AG04450 (cell line): Measurements from ENCODE around the gene EFNA5. TPM values are rescaled to one million over a fixed set of nuclear protein-coding genes. Genes with fewer than 3 reads are reported as not detected.

ENCODE experiments used
- CTCF ChIA-PET: fragments of 300-600, 350-600 bp; formaldehyde crosslinking; extraction: SDS; loops from one replicate; lab custom pipeline; 2022; ENCODE audit warnings: antibody characterized with exemption, inconsistent platforms; lab: Charles Lee
- POLR2A ChIA-PET: fragments of 350-600 bp; formaldehyde crosslinking; extraction: SDS; loops from one replicate; lab custom pipeline; 2021; ENCODE audit warnings: antibody characterized with exemption, inconsistent platforms; lab: Yijun Ruan, JAX
- DNase-seq: peaks from one replicate; pipeline ENCODE4 v3.0.0-alpha.2; 2011; ENCODE audit warnings: low read depth, low spot score
- H3K27ac ChIP-seq: one replicate; pipeline ENCODE4 v1.5.1; 2012; ENCODE audit warnings: low read depth, low read length, control low read depth
- H3K27me3 ChIP-seq: one replicate; pipeline ENCODE4 v1.6.0; 2012; ENCODE audit warnings: low read length; ENCODE audit not compliant: control insufficient read depth, insufficient read depth
- H3K4me3 ChIP-seq: 2 replicates; pipeline ENCODE4 v1.5.1; 2011; ENCODE audit warnings: mild to moderate bottlenecking, low read depth, low read length, control low read depth
- H3K9me3 ChIP-seq: 2 replicates; pipeline ENCODE4 v1.5.1; 2012; ENCODE audit warnings: low read length; ENCODE audit not compliant: control insufficient read depth, insufficient read depth
- polyA plus RNA-seq: library from polyadenylated mRNA; depleted of rRNA; stranded (reverse); fragments of >200 nt; gene quantifications from 2 replicates; pipeline ENCODE4 v1.2.3, GENCODE V29; 2011
- TF ChIP-seq, protein P1 (sequence below): IDR thresholded peaks from 2 replicates; pipeline ENCODE4 v1.5.1; 2011; ENCODE audit warnings: low read depth, low read length, control low read depth, inconsistent platforms

EFNA5 gene
- polyA plus RNA-seq, 1 experiment = 3.0 TPM

DNA sequence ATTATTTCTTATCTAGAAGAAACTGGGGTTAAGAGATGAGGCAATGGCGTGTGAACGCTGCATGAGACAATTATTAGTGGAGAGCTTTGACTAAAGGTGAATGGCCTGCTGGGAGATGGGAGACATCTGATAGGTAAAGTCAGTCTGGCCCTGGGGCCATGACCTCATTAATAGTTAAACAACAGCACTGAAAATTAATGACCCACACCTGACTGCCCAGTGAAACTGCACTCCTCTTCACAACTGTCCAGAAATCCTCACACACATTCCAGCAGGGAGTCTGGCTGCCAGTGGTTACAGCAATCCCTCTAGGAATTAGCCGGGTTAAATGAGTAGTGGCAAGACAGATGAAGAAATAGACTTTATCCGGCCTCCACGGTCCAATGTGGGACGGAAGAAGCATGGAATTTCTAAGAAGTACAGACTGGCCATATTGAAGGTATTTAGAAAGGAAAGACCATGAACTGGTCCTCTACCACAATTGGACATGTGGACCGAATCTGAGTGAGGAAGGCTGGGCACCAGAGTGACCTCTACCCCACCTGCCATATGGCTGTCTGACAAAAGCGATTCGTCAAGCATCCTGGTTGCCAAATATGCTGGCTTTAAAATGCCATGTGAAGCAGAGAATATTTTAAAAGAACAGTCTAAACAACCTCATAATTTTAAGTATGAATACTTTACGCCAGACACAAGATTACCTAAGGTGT, 138.4 kb downstream of the EFNA5 start:
- Histone ChIP-seq H3K9me3 (no peaks in the 10 kb centered on the region), H3K27ac (no peak overlapping the region), H3K27me3 (no peaks in the 10 kb centered on the region), H3K4me3 (no peak overlapping the region)
- no peak for DNase-seq
- CTCF ChIA-PET = interaction anchor here (0.6 kb wide), 1 partner anchor 15 kb away, joined by 3 read pairs; no protein-coding TSS in a partner anchor
- POLR2A ChIA-PET = no interaction called here
- TF ChIP-seq, protein P1, sequence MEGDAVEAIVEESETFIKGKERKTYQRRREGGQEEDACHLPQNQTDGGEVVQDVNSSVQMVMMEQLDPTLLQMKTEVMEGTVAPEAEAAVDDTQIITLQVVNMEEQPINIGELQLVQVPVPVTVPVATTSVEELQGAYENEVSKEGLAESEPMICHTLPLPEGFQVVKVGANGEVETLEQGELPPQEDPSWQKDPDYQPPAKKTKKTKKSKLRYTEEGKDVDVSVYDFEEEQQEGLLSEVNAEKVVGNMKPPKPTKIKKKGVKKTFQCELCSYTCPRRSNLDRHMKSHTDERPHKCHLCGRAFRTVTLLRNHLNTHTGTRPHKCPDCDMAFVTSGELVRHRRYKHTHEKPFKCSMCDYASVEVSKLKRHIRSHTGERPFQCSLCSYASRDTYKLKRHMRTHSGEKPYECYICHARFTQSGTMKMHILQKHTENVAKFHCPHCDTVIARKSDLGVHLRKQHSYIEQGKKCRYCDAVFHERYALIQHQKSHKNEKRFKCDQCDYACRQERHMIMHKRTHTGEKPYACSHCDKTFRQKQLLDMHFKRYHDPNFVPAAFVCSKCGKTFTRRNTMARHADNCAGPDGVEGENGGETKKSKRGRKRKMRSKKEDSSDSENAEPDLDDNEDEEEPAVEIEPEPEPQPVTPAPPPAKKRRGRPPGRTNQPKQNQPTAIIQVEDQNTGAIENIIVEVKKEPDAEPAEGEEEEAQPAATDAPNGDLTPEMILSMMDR = no peak

DNA sequence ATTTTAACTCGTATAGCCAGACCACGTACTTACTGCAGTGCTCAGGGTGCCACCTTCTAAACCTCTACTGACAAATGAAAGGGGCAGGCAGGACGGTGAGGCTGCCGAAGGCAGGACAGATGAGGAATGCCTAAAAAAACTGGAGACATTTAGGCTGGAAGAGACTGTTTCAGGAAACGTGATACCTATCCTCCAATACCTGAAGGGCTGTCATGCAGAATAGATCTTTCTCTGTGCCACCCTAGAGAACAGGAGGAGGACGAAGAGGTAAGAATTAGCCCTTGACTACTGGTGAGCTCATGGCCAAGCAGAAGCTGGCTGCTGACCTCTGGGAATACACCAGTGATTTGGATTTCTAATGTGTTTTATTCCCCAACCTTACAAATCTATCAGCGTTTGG, 139.4 kb downstream of the EFNA5 start:
- ChIA-PET CTCF (no interaction called here), POLR2A (no interaction called here)
- Histone ChIP-seq H3K27ac (no peak overlapping the region), H3K4me3 (no peak overlapping the region), H3K9me3 (no peaks in the 10 kb centered on the region), H3K27me3 (no peaks in the 10 kb centered on the region)
- DNase-seq = no peak
- TF ChIP-seq, protein P1 = no peak

DNA sequence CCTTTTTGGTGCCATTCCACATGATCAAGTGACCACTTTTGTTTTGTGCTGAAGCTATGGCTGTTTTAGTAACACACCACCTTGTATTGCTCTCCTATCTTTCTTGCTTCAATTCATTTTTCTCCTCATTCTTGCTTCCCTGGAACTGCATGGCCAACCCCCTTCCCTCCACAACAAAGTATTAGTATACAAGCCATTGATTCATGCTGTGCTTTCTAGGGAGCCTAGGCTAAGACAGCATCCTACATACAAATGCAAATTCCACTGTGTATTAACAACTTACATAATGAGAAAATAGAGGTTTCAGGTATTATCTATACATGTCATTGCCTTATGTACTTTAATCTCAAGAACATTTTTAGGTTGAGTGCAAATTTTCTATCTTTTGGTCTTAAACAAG, 141.1 kb downstream of the EFNA5 start:
- TF ChIP-seq, protein P1 = no peak

DNA sequence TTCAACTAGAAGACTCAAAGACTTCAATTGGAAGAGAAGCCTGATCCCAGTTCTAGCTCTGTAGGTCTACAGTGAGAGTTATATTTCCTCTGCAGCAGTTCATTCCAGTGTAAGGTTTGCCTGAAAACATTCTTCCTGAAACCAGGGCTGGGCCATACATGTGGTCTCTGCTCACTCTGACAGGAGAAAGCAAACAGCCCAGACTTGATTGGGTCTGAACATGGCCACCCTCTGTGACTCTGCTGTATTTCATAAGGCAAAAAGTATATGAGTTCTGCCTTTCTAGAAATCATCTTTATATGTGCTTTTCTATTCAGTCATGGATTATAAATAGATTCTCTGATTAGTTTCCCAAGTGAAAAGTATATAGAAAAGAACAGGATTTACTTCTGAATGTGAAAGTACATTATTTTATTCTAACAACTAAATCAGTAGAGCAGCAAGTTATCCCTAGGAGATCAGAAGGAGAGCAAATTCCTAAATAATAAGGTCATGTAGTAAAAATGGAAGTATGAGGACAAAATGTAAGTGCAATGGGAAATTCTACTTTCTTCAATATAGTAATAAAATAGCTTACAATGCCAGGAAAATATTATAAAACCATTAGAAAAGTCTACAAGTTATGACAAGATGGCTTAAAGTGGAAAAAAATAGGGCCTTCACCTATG, 144.3 kb downstream of the EFNA5 start:
- TF ChIP-seq, protein P1 = no peak
- H3K27ac ChIP-seq = no peak overlapping the region
- DNase-seq = no peak

More for the DNA sequence above, 141.1 kb downstream of the EFNA5 start:
- DNase-seq = no peak
- no peaks in the 10 kb centered on the region for H3K27me3 ChIP-seq
- ChIA-PET POLR2A (no interaction called here), CTCF (no interaction called here)
- no peak overlapping the region for H3K27ac ChIP-seq
- no peaks in the 10 kb centered on the region for H3K9me3 ChIP-seq
- no peak overlapping the region for H3K4me3 ChIP-seq

DNA sequence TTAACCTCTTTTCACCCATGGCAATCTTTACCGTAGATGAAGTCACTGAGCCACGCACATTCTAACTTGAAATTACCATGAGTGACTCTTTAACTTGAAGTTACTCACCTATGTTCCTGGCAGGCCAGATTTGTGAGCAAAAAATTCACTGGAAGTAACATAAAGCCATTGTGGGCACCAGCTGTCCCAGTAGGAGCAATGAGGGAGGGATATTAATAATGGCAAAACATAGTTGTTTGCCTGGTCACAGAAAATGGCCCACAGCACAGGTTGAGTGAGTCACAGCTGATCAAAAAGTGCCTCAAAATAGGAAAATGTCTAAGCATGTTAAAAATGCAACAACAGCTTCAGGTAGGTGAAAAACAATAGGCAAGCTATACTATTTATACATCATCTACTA, 146.6 kb downstream of the EFNA5 start:
- TF ChIP-seq, protein P1 = no peak
- H3K9me3 ChIP-seq = no peaks in the 10 kb centered on the region
- no peak overlapping the region for H3K4me3 ChIP-seq
- H3K27ac ChIP-seq = no peak overlapping the region
- no peak for DNase-seq
- H3K27me3 ChIP-seq = no peaks in the 10 kb centered on the region
- ChIA-PET POLR2A (no interaction called here), CTCF (interaction anchor here (2.2 kb wide), 1 partner anchor 48 kb away, joined by 9 read pairs; no protein-coding TSS in a partner anchor)

More for the DNA sequence above, 144.3 kb downstream of the EFNA5 start:
- Histone ChIP-seq H3K27me3 (no peaks in the 10 kb centered on the region), H3K9me3 (no peaks in the 10 kb centered on the region), H3K4me3 (no peak overlapping the region)
- ChIA-PET CTCF (interaction anchor here (1.0 kb wide), 1 partner anchor 46 kb away, joined by 3 read pairs; no protein-coding TSS in a partner anchor), POLR2A (no interaction called here)
